ENCODE data around the gene ACBD3. TPM values are rescaled to one million over a fixed set of nuclear protein-coding genes. Genes with fewer than 3 reads are reported as not detected.

The ACBD3 gene
- total RNA-seq, 1 donor, result 95.4 TPM

- TF ChIP-seq CTCF (IDR thresholded peaks at IDR 0.05; ENCODE audit: insufficient read depth, low read depth, low read length), result no peak
- H3K4me3 ChIP-seq (ENCODE audit: low read depth, low read length), result no peak overlapping the region
- DNase-seq (ENCODE audit: low read depth), result no peak
Measured at GRCh38 chr1:226132728-226133503, 53.6 kb downstream of the ACBD3 start.

- DNase-seq (ENCODE audit: low read depth), result no peak
- no peak for TF ChIP-seq CTCF (IDR thresholded peaks at IDR 0.05; ENCODE audit: insufficient read depth, low read depth, low read length)
- H3K4me3 ChIP-seq (ENCODE audit: low read depth, low read length), result no peak overlapping the region
Measured at GRCh38 chr1:226131639-226132038, 54.9 kb downstream of the ACBD3 start.

- DNase-seq (ENCODE audit: low read depth), result no peak
- TF ChIP-seq CTCF (IDR thresholded peaks at IDR 0.05; ENCODE audit: insufficient read depth, low read depth, low read length), result no peak
- no peak overlapping the region for H3K4me3 ChIP-seq (ENCODE audit: low read depth, low read length)
Measured at GRCh38 chr1:226129230-226129629, 57.3 kb downstream of the ACBD3 start.

- TF ChIP-seq CTCF (IDR thresholded peaks at IDR 0.05; ENCODE audit: insufficient read depth, low read depth, low read length), result no peak
- DNase-seq (ENCODE audit: low read depth), result no peak
- no peak overlapping the region for H3K4me3 ChIP-seq (ENCODE audit: low read depth, low read length)
Measured at GRCh38 chr1:226128487-226129075, 58.0 kb downstream of the ACBD3 start.

GRCh38 chr1:226126824-226127569 is 59.5 kb downstream of the ACBD3 start:
- H3K4me3 ChIP-seq (ENCODE audit: low read depth, low read length), result no peak overlapping the region
- no peak for DNase-seq (ENCODE audit: low read depth)
- TF ChIP-seq CTCF (IDR thresholded peaks at IDR 0.05; ENCODE audit: insufficient read depth, low read depth, low read length), result no peak

- no peak for TF ChIP-seq CTCF (IDR thresholded peaks at IDR 0.05; ENCODE audit: insufficient read depth, low read depth, low read length)
- DNase-seq (ENCODE audit: low read depth), result no peak
- H3K4me3 ChIP-seq (ENCODE audit: low read depth, low read length), result no peak overlapping the region
Measured at GRCh38 chr1:226125831-226126230, 60.7 kb downstream of the ACBD3 start.
